ENCODE results near the gene DNAJA4.

The DNAJA4 gene

GRCh38 chr15:78276064-78276943, 11.9 kb downstream of the DNAJA4 start:
- H3K4me3 ChIP-seq (replicated peaks; ENCODE audit: low read depth, low read length) = no peak overlapping the region
- TF ChIP-seq CTCF (IDR thresholded peaks at IDR 0.05; ENCODE audit: low read depth, low read length, missing control alignments) = no peak
- DNase-seq (ENCODE audit: extremely low read depth, low read depth) = no peak

- no peak for DNase-seq (ENCODE audit: extremely low read depth, low read depth)
- TF ChIP-seq CTCF (IDR thresholded peaks at IDR 0.05; ENCODE audit: low read depth, low read length, missing control alignments) = no peak
- H3K4me3 ChIP-seq (replicated peaks; ENCODE audit: low read depth, low read length) = no peak overlapping the region
These were observed 16.1 kb downstream of the DNAJA4 start for GRCh38 chr15:78280319-78281072.

GRCh38 chr15:78282324-78282723, 18.0 kb downstream of the DNAJA4 start:
- no peak for TF ChIP-seq CTCF (IDR thresholded peaks at IDR 0.05; ENCODE audit: low read depth, low read length, missing control alignments)
- no peak overlapping the region for H3K4me3 ChIP-seq (replicated peaks; ENCODE audit: low read depth, low read length)
- peak; percentile 63 for DNase-seq (ENCODE audit: extremely low read depth, low read depth)

- DNase-seq (ENCODE audit: extremely low read depth, low read depth) = no peak
- no peak overlapping the region for H3K4me3 ChIP-seq (replicated peaks; ENCODE audit: low read depth, low read length)
- peak; percentile 9 for TF ChIP-seq CTCF (IDR thresholded peaks at IDR 0.05; ENCODE audit: low read depth, low read length, missing control alignments)
These were observed 20.4 kb downstream of the DNAJA4 start for GRCh38 chr15:78284758-78285157.

GRCh38 chr15:78290222-78290621, 25.9 kb downstream of the DNAJA4 start:
- no peak for DNase-seq (ENCODE audit: extremely low read depth, low read depth)
- TF ChIP-seq CTCF (IDR thresholded peaks at IDR 0.05; ENCODE audit: low read depth, low read length, missing control alignments) = no peak
- no peak overlapping the region for H3K4me3 ChIP-seq (replicated peaks; ENCODE audit: low read depth, low read length)

GRCh38 chr15:78291052-78291451, 26.7 kb downstream of the DNAJA4 start:
- H3K4me3 ChIP-seq (replicated peaks; ENCODE audit: low read depth, low read length) = no peak overlapping the region
- no peak for DNase-seq (ENCODE audit: extremely low read depth, low read depth)
- TF ChIP-seq CTCF (IDR thresholded peaks at IDR 0.05; ENCODE audit: low read depth, low read length, missing control alignments) = no peak

All from HFF-Myc (cell line).